HepG2 (cell line): ENCODE measurements around the gene GRIN2D. TPM values are rescaled to one million over a fixed set of nuclear protein-coding genes. Genes with fewer than 3 reads are reported as not detected.

Source experiments
- ARNTL ChIP-seq: sonication (generic); formaldehyde crosslinking; IDR thresholded peaks from 2 replicates; pipeline ENCODE4 v1.4.0; 2020; ENCODE audit warnings: mild to moderate bottlenecking, missing genetic modification reagents
- CREM ChIP-seq, 2 experiments: sonication (generic) in 1 of 2; formaldehyde crosslinking in 1 of 2; IDR thresholded peaks; 2 replicates each; pipeline versions ENCODE4 v1.4.0 to v1.6.1; 2016 to 2020; ENCODE audit warnings: antibody characterized with exemption in 1 of 2, mild to moderate bottlenecking in 1 of 2, missing genetic modification reagents in 1 of 2
- ETV5 ChIP-seq: IDR thresholded peaks from 2 replicates; pipeline ENCODE4 v1.6.1; 2018; ENCODE audit warnings: missing biosample characterization, missing genetic modification reagents, inconsistent platforms, borderline replicate concordance
- FOXP1 ChIP-seq, 2 experiments: fragments of 450-650 bp in 1 of 2; IDR thresholded peaks; 2 replicates each; pipeline ENCODE4 v1.6.1; 2017 to 2018; ENCODE audit warnings: antibody characterized with exemption in 1 of 2
- GABPB1 ChIP-seq: IDR thresholded peaks from 2 replicates; pipeline ENCODE4 v1.6.1; 2016; ENCODE audit warnings: mild to moderate bottlenecking, missing genetic modification reagents, moderate library complexity, missing compliant biosample characterization
- HHEX ChIP-seq: IDR thresholded peaks from 2 replicates; pipeline ENCODE4 v1.6.1; 2016; ENCODE audit warnings: control low read depth
- HNRNPH1 ChIP-seq: fragments of 200-400 bp; formaldehyde crosslinking; optimal IDR thresholded peaks from 2 replicates; pipeline ENCODE3; 2017; ENCODE audit warnings: mild to moderate bottlenecking, low read depth, low read length
- HOXD1 ChIP-seq: sonication (generic); formaldehyde crosslinking; IDR thresholded peaks from 2 replicates; pipeline ENCODE4 v1.5.0; 2020; ENCODE audit warnings: missing genetic modification reagents
- MIER2 ChIP-seq: IDR thresholded peaks from 2 replicates; pipeline ENCODE4 v1.6.1; 2016; ENCODE audit warnings: missing biosample characterization, missing genetic modification reagents
- NCOA5 ChIP-seq: sonication (generic); formaldehyde crosslinking; IDR thresholded peaks from 2 replicates; pipeline ENCODE4 v1.4.0; 2020; ENCODE audit warnings: missing genetic modification reagents
- NR2C2 ChIP-seq: sonication (generic); formaldehyde crosslinking; IDR thresholded peaks from 2 replicates; pipeline ENCODE4 v1.4.0; 2020; ENCODE audit warnings: missing genetic modification reagents, mild to moderate bottlenecking, moderate library complexity, borderline replicate concordance
- ZFP36L2 ChIP-seq: sonication (generic); formaldehyde crosslinking; IDR thresholded peaks from 2 replicates; pipeline ENCODE4 v1.4.0; 2020; ENCODE audit warnings: missing genetic modification reagents
- ZNF10 ChIP-seq: sonication (generic); formaldehyde crosslinking; IDR thresholded peaks from 2 replicates; pipeline ENCODE4 v1.4.0; 2020; ENCODE audit warnings: mild to moderate bottlenecking, low read depth, missing genetic modification reagents, borderline replicate concordance
- ZNF136 ChIP-seq: sonication (generic); formaldehyde crosslinking; IDR thresholded peaks from 2 replicates; pipeline ENCODE4 v1.8.1; 2022; ENCODE audit warnings: low read depth, mild to moderate bottlenecking, moderate library complexity, missing genetic modification reagents
- ZNF292 ChIP-seq: sonication (generic); formaldehyde crosslinking; IDR thresholded peaks from 2 replicates; pipeline ENCODE4 v1.8.1; 2022; ENCODE audit warnings: mild to moderate bottlenecking, low read depth, missing genetic modification reagents, borderline replicate concordance
- ZNF33B ChIP-seq: sonication (generic); formaldehyde crosslinking; IDR thresholded peaks from 2 replicates; pipeline ENCODE4 v1.5.1; 2020; ENCODE audit warnings: mild to moderate bottlenecking, missing genetic modification reagents
- ZNF619 ChIP-seq: sonication (generic); formaldehyde crosslinking; IDR thresholded peaks from 2 replicates; pipeline ENCODE4 v1.4.0; 2020; ENCODE audit warnings: mild to moderate bottlenecking, missing genetic modification reagents
- ZNF788 ChIP-seq: sonication (generic); formaldehyde crosslinking; IDR thresholded peaks from 2 replicates; pipeline ENCODE4 v1.5.0; 2020; ENCODE audit warnings: mild to moderate bottlenecking, missing genetic modification reagents, borderline replicate concordance
- polyA plus RNA-seq, 8 experiments: library from polyadenylated mRNA; depleted of rRNA in 3 of 8; stranded (reverse) in 7 of 8; unstranded in 1 of 8; fragments of >200 nt; fragmentation: Illumina TruSeq in 4 of 8; extraction: Trizol in 4 of 8; gene quantifications; 2 replicates each; pipeline versions ENCODE4 v1.2.1 to v1.2.3, GENCODE V29; 2011 to 2016; ENCODE audit warnings: low read depth in 4 of 8, missing spikeins in 1 of 8, mixed read lengths in 1 of 8; ENCODE audit not compliant: insufficient read depth in 1 of 8
- total RNA-seq, 5 experiments: library from RNA; depleted of rRNA; stranded (reverse); fragments of >200 nt; fragmentation: Illumina TruSeq; extraction: Trizol; gene quantifications; 2 replicates each; pipeline ENCODE4 v1.2.3, GENCODE V29; 2016; ENCODE audit warnings: low read depth in 1 of 5
- TF ChIP-seq, protein P1 (sequence below): sonication (generic); formaldehyde crosslinking; IDR thresholded peaks from 2 replicates; pipeline ENCODE4 v1.4.0; 2020; ENCODE audit warnings: low read depth, mild to moderate bottlenecking, missing genetic modification reagents
- TF ChIP-seq, protein P2 (sequence below): sonication (generic); formaldehyde crosslinking; IDR thresholded peaks from 2 replicates; pipeline ENCODE4 v1.4.0; 2020; ENCODE audit warnings: missing genetic modification reagents
- TF ChIP-seq, protein P3 (sequence below): sonication (generic); formaldehyde crosslinking; IDR thresholded peaks from 2 replicates; pipeline ENCODE4 v1.8.1; 2022; ENCODE audit warnings: low read depth, mild to moderate bottlenecking, missing genetic modification reagents
- TF ChIP-seq, protein P4 (sequence below): sonication (generic); formaldehyde crosslinking; IDR thresholded peaks from 2 replicates; pipeline ENCODE4 v1.4.0; 2020; ENCODE audit warnings: mild to moderate bottlenecking, missing genetic modification reagents

The GRIN2D gene
- total and polyA plus RNA-seq, 2 of the 13 experiments (the other 11 are each of a cell fraction or from before 2014, with no cell fraction given) = 0.02 to 0.13 TPM

DNA sequence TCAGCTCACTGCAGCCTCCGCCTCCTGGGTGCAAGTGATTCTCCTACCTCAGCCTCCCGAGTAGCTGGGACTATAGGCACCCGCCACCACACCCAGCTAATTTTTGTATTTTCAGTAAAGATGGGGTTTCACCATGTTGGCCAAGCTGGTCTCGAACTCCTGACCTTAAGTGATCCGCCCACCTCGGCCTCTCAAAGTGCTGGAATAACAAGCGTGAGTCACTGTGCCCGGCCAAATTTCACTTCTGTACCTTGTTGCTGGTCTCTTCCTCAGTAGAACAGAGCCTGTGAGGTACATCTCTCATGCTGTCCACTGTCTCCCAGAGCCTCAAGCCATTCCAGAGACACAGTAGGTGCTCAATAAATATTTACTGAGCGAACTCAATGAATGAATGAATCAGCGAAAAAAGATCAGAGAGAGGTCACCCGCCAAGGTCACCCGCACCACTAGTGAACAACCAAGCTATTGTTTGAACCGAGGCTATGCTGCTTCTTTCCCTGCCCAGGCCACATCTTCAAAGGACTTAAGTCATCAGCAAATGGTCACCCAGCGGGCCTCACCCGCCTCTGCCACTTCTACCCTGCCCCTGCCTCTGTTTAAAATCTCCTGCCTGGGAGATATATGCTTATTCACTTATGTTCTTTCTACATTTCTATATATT is 39.0 kb upstream of the GRIN2D start (continued):
- TF ChIP-seq ZNF292 (CRISPR knock-in tag) = peak; percentile 78
- no peak; the same call in 1 of the 2 replicates for TF ChIP-seq ARNTL
- no peak for TF ChIP-seq MIER2 (CRISPR knock-in tag)
- TF ChIP-seq, protein P1, sequence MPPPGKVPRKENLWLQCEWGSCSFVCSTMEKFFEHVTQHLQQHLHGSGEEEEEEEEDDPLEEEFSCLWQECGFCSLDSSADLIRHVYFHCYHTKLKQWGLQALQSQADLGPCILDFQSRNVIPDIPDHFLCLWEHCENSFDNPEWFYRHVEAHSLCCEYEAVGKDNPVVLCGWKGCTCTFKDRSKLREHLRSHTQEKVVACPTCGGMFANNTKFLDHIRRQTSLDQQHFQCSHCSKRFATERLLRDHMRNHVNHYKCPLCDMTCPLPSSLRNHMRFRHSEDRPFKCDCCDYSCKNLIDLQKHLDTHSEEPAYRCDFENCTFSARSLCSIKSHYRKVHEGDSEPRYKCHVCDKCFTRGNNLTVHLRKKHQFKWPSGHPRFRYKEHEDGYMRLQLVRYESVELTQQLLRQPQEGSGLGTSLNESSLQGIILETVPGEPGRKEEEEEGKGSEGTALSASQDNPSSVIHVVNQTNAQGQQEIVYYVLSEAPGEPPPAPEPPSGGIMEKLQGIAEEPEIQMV = no peak
- TF ChIP-seq HNRNPH1 = no peak
- TF ChIP-seq, protein P2, sequence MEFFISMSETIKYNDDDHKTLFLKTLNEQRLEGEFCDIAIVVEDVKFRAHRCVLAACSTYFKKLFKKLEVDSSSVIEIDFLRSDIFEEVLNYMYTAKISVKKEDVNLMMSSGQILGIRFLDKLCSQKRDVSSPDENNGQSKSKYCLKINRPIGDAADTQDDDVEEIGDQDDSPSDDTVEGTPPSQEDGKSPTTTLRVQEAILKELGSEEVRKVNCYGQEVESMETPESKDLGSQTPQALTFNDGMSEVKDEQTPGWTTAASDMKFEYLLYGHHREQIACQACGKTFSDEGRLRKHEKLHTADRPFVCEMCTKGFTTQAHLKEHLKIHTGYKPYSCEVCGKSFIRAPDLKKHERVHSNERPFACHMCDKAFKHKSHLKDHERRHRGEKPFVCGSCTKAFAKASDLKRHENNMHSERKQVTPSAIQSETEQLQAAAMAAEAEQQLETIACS (CRISPR knock-in tag) = no peak
- TF ChIP-seq ZNF619 (CRISPR knock-in tag) = no peak
- peak; percentile 88 for TF ChIP-seq CREM (IDR thresholded peaks at IDR 0.05)
- no peak for TF ChIP-seq CREM (CRISPR knock-in tag; IDR thresholded peaks at IDR 0.05)
- TF ChIP-seq ZNF136 (CRISPR knock-in tag) = peak; percentile 75; the same call in 1 of the 2 replicates
- TF ChIP-seq HOXD1 (CRISPR knock-in tag) = peak; percentile 68; the same call in 1 of the 2 replicates
- TF ChIP-seq ZNF10 (CRISPR knock-in tag) = no peak
- peak; percentile 41; the same call in 1 of the 2 replicates for TF ChIP-seq ETV5 (CRISPR knock-in tag)
- TF ChIP-seq ZFP36L2 (CRISPR knock-in tag) = no peak
- peak; percentile 34; the same call in 1 of the 2 replicates for TF ChIP-seq ZNF788
- no peak for TF ChIP-seq GABPB1
- no peak for TF ChIP-seq NCOA5
- TF ChIP-seq, protein P3, sequence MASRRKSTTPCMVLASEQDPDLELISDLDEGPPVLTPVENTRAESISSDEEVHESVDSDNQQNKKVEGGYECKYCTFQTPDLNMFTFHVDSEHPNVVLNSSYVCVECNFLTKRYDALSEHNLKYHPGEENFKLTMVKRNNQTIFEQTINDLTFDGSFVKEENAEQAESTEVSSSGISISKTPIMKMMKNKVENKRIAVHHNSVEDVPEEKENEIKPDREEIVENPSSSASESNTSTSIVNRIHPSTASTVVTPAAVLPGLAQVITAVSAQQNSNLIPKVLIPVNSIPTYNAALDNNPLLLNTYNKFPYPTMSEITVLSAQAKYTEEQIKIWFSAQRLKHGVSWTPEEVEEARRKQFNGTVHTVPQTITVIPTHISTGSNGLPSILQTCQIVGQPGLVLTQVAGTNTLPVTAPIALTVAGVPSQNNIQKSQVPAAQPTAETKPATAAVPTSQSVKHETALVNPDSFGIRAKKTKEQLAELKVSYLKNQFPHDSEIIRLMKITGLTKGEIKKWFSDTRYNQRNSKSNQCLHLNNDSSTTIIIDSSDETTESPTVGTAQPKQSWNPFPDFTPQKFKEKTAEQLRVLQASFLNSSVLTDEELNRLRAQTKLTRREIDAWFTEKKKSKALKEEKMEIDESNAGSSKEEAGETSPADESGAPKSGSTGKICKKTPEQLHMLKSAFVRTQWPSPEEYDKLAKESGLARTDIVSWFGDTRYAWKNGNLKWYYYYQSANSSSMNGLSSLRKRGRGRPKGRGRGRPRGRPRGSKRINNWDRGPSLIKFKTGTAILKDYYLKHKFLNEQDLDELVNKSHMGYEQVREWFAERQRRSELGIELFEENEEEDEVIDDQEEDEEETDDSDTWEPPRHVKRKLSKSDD = no peak
- TF ChIP-seq FOXP1 (IDR thresholded peaks at IDR 0.05) = 0 out of 2 replicates have a peak, but pooled peaks have one; percentile 7
- peak; percentile 82 for TF ChIP-seq FOXP1 (CRISPR knock-in tag; IDR thresholded peaks at IDR 0.05)
- TF ChIP-seq HHEX (CRISPR knock-in tag) = peak; percentile 77; the same call in 1 of the 2 replicates
- TF ChIP-seq NR2C2 = 0 out of 2 replicates have a peak, but pooled peaks have one; percentile 43
- TF ChIP-seq ZNF33B (CRISPR knock-in tag) = 0 out of 2 replicates have a peak, but pooled peaks have one; percentile 49
- TF ChIP-seq, protein P4, sequence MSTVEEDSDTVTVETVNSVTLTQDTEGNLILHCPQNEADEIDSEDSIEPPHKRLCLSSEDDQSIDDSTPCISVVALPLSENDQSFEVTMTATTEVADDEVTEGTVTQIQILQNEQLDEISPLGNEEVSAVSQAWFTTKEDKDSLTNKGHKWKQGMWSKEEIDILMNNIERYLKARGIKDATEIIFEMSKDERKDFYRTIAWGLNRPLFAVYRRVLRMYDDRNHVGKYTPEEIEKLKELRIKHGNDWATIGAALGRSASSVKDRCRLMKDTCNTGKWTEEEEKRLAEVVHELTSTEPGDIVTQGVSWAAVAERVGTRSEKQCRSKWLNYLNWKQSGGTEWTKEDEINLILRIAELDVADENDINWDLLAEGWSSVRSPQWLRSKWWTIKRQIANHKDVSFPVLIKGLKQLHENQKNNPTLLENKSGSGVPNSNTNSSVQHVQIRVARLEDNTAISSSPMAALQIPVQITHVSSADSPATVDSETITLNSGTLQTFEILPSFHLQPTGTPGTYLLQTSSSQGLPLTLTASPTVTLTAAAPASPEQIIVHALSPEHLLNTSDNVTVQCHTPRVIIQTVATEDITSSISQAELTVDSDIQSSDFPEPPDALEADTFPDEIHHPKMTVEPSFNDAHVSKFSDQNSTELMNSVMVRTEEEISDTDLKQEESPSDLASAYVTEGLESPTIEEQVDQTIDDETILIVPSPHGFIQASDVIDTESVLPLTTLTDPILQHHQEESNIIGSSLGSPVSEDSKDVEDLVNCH (CRISPR knock-in tag) = no peak
